HepG2 (cell line): ENCODE data around the gene NXN. TPM values are rescaled to one million over a fixed set of nuclear protein-coding genes. Genes with fewer than 3 reads are reported as not detected.

Experiments used
- CC2D1A ChIP-seq: sonication (generic); formaldehyde crosslinking; IDR thresholded peaks from 2 replicates; pipeline ENCODE4 v1.8.1; 2023; ENCODE audit warnings: mild to moderate bottlenecking, missing genetic modification reagents
- CREB1 ChIP-seq, 2 experiments: fragments of 450-650 bp in 1 of 2; IDR thresholded peaks; 2 replicates each; pipeline ENCODE4 v1.6.1; 2016 to 2017; ENCODE audit warnings: control low read depth in 1 of 2, mild to moderate bottlenecking in 1 of 2, missing compliant biosample characterization in 1 of 2, missing genetic modification characterization in 1 of 2
- IRF2 ChIP-seq: IDR thresholded peaks from 2 replicates; pipeline ENCODE4 v1.6.1; 2018; ENCODE audit warnings: missing genetic modification reagents, missing compliant biosample characterization
- KIAA2018 ChIP-seq: sonication (generic); formaldehyde crosslinking; IDR thresholded peaks from 2 replicates; pipeline ENCODE4 v1.5.0; 2020; ENCODE audit warnings: mild to moderate bottlenecking, missing genetic modification reagents, borderline replicate concordance
- PCBP1 ChIP-seq: fragments of 200-400 bp; formaldehyde crosslinking; IDR thresholded peaks from 2 replicates; pipeline ENCODE4 v1.6.1; 2017; ENCODE audit warnings: mild to moderate bottlenecking, low read depth, low read length, borderline replicate concordance
- ZNF44 ChIP-seq: sonication (generic); formaldehyde crosslinking; IDR thresholded peaks from 2 replicates; pipeline ENCODE4 v1.5.1; 2020; ENCODE audit warnings: mild to moderate bottlenecking, missing genetic modification reagents
- ZNF703 ChIP-seq: sonication (generic); formaldehyde crosslinking; IDR thresholded peaks from 2 replicates; pipeline ENCODE4 v1.5.1; 2020; ENCODE audit warnings: missing genetic modification reagents, mild to moderate bottlenecking, moderate library complexity, borderline replicate concordance
- polyA plus RNA-seq, 8 experiments: library from polyadenylated mRNA; depleted of rRNA in 3 of 8; stranded (reverse) in 7 of 8; unstranded in 1 of 8; fragments of >200 nt; fragmentation: Illumina TruSeq in 4 of 8; extraction: Trizol in 4 of 8; gene quantifications; 2 replicates each; pipeline versions ENCODE4 v1.2.1 to v1.2.3, GENCODE V29; 2011 to 2016; ENCODE audit warnings: low read depth in 4 of 8, missing spikeins in 1 of 8, mixed read lengths in 1 of 8; ENCODE audit not compliant: insufficient read depth in 1 of 8
- total RNA-seq, 5 experiments: library from RNA; depleted of rRNA; stranded (reverse); fragments of >200 nt; fragmentation: Illumina TruSeq; extraction: Trizol; gene quantifications; 2 replicates each; pipeline ENCODE4 v1.2.3, GENCODE V29; 2016; ENCODE audit warnings: low read depth in 1 of 5
- TF ChIP-seq, protein P1 (sequence below): sonication (generic); formaldehyde crosslinking; IDR thresholded peaks from 2 replicates; pipeline ENCODE4 v1.4.0; 2020; ENCODE audit warnings: low read depth, missing genetic modification reagents
- TF ChIP-seq, protein P2 (sequence below): IDR thresholded peaks from 2 replicates; pipeline ENCODE4 v1.6.1; 2016; ENCODE audit warnings: missing compliant biosample characterization, missing genetic modification reagents, borderline replicate concordance
- TF ChIP-seq, protein P3 (sequence below): sonication (generic); formaldehyde crosslinking; IDR thresholded peaks from 2 replicates; pipeline ENCODE4 v1.5.1; 2020; ENCODE audit warnings: missing genetic modification reagents, mild to moderate bottlenecking, borderline replicate concordance
- TF ChIP-seq, protein P4 (sequence below): IDR thresholded peaks from 2 replicates; pipeline ENCODE4 v1.6.1; 2016; ENCODE audit warnings: low read depth, borderline replicate concordance

Gene NXN
- total and polyA plus RNA-seq, 2 of the 13 experiments (the other 11 are each of a cell fraction or from before 2014, with no cell fraction given) = 22.2 to 24.3 TPM

GRCh38 chr17:996554-997344 is 17.2 kb upstream of the NXN start, which contains the start of gene TIMM22 (continued):
- TF ChIP-seq, protein P1, sequence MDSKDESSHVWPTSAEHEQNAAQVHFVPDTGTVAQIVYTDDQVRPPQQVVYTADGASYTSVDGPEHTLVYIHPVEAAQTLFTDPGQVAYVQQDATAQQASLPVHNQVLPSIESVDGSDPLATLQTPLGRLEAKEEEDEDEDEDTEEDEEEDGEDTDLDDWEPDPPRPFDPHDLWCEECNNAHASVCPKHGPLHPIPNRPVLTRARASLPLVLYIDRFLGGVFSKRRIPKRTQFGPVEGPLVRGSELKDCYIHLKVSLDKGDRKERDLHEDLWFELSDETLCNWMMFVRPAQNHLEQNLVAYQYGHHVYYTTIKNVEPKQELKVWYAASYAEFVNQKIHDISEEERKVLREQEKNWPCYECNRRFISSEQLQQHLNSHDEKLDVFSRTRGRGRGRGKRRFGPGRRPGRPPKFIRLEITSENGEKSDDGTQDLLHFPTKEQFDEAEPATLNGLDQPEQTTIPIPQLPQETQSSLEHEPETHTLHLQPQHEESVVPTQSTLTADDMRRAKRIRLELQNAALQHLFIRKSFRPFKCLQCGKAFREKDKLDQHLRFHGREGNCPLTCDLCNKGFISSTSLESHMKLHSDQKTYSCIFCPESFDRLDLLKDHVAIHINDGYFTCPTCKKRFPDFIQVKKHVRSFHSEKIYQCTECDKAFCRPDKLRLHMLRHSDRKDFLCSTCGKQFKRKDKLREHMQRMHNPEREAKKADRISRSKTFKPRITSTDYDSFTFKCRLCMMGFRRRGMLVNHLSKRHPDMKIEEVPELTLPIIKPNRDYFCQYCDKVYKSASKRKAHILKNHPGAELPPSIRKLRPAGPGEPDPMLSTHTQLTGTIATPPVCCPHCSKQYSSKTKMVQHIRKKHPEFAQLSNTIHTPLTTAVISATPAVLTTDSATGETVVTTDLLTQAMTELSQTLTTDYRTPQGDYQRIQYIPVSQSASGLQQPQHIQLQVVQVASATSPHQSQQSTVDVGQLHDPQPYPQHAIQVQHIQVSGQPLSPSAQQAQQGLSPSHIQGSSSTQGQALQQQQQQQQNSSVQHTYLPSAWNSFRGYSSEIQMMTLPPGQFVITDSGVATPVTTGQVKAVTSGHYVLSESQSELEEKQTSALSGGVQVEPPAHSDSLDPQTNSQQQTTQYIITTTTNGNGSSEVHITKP = peak; percentile 72; the same call in 1 of the 2 replicates
- TF ChIP-seq CREB1 (IDR thresholded peaks at IDR 0.05) (peak; percentile 91), CREB1 (CRISPR knock-in tag; IDR thresholded peaks at IDR 0.05) (peak; percentile 95), ZNF44 (CRISPR knock-in tag) (peak; percentile 86), KIAA2018 (0 out of 2 replicates have a peak, but pooled peaks have one; percentile 18), PCBP1 (peak; percentile 87; the same call in 1 of the 2 replicates), ZNF703 (CRISPR knock-in tag) (0 out of 2 replicates have a peak, but pooled peaks have one; percentile 85), CC2D1A (CRISPR knock-in tag) (no peak), IRF2 (peak; percentile 83)
- TF ChIP-seq, protein P2, sequence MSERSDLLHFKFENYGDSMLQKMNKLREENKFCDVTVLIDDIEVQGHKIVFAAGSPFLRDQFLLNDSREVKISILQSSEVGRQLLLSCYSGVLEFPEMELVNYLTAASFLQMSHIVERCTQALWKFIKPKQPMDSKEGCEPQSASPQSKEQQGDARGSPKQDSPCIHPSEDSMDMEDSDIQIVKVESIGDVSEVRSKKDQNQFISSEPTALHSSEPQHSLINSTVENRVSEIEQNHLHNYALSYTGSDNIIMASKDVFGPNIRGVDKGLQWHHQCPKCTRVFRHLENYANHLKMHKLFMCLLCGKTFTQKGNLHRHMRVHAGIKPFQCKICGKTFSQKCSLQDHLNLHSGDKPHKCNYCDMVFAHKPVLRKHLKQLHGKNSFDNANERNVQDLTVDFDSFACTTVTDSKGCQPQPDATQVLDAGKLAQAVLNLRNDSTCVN (CRISPR knock-in tag) = peak; percentile 60; the same call in 1 of the 2 replicates
- TF ChIP-seq, protein P3, sequence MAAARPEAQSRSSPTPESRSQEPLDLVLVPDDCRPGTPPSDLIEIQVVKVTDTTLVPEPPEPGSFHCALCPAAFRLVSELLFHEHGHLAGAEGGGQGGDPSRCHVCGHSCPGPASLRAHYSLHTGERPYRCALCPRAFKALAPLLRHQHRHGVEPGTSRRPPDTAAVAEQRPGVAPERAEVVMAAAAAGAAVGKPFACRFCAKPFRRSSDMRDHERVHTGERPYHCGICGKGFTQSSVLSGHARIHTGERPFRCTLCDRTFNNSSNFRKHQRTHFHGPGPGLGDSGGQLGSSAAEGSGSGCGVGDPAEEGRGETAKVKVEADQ (CRISPR knock-in tag) = peak; percentile 92
- TF ChIP-seq, protein P4, sequence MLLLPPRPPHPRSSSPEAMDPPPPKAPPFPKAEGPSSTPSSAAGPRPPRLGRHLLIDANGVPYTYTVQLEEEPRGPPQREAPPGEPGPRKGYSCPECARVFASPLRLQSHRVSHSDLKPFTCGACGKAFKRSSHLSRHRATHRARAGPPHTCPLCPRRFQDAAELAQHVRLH = peak; percentile 48; the same call in 1 of the 2 replicates
